GM18868 (cell line): Measurements from ENCODE around the gene FGF3.

Experiments used
- ATAC-seq: cut with Tn5 transposase; IDR thresholded peaks from one replicate; pipeline ENCODE4 v1.9.1; 2021; ENCODE audit warnings: mild to moderate bottlenecking, moderate library complexity; ENCODE audit not compliant: unreplicated experiment

FGF3 gene

DNA sequence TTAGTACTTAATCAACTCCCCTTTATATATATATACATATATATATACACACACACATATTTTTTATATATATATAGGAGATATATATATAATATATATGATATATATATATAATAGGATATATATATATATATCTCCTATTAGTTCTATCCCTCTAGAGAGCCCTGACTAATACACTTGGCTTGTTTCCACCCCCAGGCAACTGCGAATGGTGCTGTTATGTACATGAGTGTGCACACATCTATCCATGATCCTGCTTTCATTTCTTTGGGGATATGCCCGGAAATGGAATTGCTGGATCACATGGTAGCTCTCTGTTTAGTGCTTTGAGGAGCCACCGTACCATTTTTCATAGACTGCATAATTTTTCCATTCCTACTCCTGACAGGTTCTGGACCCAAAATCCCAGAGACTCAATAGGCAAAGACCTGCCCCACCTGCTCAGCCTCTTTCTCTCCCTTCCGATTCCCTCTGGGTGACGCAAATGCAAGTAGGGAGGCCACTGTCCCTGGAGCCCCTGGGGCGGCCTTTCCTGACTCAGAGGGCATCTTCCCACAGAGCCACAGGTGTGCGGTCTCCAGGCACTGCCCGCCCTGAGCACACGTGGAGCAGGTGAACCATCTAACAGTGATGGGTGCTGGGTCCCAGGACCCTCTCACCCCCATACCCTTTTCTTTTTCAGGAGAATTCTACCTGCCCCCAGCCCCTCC, 12.0 kb downstream of the FGF3 start:
- no peak for ATAC-seq

DNA sequence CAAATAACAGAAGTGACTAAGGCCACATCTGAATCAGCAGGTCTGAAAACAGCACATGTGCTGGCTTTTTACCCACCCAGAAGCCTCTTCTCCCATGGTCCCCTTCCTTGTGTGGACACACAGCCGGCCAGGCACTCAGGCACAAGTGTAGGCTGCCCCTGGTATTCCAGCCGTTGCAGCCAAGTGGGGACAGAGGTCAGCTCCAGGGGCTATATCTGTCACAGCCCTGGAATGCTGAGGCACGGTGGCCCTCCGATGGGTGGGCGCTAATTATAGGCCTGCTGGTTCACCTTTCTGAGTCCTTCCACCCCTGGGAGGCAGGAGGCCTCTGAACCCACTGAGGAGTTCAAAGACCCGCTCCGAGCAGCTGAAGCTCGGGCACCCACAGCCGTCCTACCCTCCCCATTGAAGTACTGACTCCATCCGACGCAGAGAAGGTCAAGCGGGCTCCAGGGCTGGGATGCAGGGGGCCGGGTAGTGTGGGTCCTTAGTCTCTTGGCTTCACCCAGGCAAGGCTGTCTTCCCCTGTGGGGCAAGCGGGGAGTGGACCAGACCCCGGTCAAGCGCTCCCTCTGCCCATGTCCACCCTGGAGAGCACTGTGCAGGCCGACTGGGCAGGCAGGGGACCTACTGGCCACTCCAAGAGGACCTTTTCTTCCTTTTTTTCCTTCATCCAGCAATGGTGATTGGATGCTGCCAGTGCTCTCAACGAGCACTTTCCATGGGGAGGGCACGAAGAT, 14.3 kb downstream of the FGF3 start:
- no peak for ATAC-seq

DNA sequence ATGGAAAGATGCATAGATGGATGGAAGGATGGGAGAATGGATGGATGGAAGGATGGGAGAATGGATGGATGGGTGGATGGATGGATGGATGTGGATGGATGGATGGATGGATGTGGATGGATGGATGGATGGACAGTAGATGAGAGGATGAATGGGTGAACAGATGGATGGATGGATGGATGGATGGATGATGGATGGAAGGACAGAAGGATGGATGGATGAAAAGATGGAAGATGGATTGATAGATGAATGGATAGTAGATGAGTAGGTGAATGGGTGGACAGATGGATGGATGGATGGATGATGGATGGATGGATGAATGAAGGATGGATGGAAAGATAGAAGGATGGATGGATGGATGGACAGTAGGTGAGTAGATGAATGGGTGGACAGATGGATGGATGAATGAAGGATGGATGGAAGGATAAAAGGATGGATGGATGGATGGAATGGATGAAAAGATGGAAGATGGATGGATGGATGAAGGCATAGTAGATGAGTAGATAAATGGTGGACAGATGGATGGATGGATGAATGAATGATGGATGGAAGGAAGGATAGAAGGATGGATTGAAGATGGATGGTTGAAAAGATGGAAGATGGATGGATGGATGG, 15.5 kb downstream of the FGF3 start:
- ATAC-seq = no peak

DNA sequence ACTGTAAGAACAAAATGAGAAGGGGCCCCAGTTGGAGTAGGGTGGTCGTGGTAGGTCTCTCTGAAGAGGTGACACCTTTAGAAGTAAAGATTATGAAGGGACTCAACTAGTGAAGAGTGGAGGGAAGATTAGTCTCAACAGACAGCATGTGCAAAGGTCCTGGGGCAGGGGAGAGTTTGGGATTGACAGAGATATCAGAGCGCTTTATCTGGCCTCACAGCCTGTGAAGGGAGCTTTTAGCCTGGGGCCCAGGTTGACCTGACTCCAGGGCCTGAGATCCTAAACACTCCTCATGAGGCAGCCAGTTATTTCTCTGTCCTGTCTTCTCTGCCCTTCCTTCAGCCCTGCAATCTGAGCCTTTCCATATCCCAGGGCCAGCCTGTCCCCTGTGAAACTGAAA, 16.2 kb downstream of the FGF3 start:
- no peak for ATAC-seq

DNA sequence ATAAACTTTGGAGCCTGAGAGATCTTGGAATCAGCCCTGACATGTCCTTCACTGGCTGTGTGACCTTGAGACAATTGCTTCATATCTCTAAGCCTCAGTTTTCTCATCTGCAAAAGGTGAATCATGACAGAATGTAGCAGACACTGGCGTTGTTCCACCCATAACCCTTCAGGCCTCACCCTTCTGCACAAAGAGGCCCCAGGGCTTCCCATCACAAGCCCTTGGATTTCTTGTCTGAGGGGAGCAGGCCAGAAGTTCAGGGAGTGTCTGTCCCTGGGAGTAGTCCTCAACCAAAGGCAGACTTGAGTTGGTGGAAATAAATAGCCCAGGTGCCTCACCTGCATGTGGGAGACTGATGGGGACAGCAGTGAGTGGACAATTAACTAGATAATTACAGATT, 16.6 kb downstream of the FGF3 start:
- ATAC-seq = no peak

DNA sequence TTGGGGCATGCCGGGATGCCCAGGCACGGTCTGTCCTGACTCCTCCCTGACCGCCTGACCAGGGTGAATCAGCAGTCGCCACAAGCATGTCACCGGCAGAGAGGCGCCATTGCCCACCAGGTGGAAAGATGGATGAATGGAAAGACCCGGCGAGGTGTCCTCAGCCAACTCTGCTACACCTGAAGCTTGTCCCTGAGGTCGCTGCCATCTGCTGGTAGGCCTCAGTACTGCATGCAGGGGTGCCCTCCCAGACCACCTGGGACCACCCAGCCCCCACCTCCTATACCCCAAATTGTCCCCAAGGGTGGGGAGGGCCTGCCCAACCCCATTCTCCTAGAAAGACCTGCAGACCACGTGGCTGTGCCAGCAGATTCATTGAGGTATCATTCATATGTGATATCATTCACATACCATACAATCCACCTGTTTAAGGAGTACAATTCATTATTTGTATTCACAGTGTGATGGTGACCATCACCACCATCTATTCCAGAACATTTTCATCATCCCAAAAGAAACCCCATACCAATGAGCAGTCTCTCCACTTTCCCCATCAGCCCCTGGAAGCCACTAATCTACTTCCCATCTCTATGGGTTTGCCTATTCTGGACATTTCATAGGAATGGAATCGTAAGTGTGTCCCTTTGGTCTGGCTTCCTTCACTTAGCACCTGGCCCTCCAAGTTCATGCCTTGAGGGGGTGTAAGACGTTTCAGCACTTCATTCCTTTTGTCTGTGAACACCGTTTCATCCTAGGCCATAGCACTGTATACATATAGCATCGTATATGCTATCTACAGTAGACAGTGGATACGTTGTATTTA, 17.5 kb downstream of the FGF3 start:
- no peak for ATAC-seq

DNA sequence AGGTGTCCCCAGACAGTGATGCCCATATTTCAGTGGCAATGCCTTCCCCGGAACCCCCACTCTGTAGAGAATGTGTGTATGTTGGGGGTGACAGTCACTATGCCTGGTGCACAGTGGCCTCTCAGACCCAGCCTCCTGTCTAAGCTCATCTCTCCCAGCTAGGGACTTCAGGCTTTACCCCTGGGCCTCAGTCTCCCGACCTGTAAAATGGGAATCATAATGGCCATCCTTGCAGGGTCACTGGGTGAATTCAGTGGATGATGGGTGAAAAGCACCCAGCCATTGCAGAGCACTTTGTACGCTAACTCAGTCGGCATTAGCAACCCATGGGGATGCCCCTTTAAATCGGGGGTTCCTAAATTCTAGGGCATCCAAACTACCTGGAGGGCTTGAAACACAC, 18.9 kb downstream of the FGF3 start:
- no peak for ATAC-seq

DNA sequence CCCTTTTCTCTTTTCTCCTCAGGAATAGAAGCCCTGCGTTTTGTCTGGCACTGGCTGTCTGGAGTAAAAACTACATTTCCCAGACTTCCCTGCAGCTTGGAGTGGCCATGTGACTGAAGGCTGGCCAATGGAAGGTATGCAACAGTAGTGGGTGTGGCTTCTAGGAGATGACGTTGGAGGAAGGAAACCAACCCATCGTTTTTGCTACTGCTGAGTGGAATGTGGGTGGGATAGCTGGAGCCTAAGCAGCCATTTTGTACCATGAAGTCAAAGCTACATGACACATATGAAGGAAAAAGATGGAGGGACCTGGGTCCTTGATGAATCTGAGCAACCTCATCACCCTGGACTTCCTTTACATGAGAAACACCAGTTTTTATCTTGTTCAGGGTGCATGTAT, 19.6 kb downstream of the FGF3 start:
- no peak for ATAC-seq

DNA sequence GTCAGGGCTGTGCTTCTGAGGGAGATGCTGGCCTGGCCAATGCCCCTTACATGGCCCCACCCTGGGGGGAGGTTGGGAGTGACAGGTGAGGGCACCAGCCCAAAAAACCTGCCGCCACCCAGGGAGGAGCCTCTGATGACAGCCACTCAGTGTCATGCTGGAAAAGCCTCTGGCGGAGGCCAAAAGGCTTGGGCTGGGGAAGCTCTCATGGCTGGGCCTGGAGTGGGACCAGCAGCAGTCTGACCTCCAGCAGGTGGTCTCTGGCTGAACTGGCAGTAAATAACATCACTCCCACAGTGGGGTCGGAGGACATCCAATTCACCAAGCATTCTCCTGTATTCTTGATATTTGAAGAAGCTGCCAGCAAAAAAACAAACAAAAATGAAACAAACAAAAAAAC, 20.1 kb downstream of the FGF3 start:
- no peak for ATAC-seq

DNA sequence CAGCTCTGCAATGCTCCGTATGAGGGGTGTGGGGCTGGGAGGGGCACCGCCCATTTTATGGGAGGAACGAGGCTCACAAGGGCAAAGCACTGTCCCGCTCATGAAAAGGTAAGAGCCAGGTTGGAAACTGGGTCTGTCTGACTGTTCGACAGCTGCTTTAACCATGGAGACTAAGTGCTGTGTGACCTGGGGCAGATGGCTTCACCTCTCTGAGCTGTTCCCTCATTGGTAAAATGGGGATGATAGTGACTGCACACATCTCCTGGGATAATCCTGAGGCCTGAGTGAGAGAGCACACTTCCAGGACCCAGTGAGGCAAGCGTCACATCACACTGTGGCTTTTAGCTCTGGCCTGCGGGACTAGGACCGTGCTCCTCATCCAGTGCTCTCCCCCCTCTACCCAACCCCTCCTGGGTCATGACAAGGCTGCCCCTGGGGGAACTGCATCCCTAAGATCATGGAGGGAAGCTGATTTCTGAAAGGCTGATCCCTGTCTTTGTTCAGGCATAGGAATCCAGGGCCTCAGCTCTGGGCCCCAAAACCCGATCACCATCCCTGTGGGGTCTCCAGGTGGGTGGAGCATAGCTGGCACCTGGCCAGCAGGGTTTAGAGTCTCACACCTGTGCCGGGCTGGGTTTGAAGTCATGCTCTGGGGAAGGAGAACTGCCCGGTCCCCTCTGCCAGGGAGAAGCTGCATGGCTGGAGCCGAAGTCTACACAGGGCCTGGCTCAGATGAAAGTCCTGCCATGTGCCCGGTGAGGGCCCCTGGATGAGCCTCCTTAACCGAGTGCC, 21.3 kb downstream of the FGF3 start:
- no peak for ATAC-seq

DNA sequence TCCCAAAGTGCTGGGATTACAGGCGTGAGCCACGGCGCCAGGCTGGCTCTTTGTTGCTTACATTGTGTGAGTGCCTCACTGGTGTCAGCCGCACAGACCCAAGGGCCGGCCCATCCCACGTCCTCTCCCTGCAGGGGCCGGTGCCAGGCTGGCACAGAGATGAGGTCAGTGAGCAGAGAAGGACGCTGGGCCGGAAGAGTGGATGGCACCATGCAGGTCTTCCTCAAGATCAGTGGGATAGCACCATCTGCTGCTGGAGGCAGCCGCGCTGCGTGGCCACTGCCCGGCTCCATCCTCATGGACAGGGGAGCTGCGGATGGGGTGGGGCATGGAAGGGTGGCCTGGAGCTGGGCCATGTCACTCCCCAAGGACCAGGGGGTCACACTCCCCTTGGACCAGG, 22.1 kb downstream of the FGF3 start:
- no peak for ATAC-seq

DNA sequence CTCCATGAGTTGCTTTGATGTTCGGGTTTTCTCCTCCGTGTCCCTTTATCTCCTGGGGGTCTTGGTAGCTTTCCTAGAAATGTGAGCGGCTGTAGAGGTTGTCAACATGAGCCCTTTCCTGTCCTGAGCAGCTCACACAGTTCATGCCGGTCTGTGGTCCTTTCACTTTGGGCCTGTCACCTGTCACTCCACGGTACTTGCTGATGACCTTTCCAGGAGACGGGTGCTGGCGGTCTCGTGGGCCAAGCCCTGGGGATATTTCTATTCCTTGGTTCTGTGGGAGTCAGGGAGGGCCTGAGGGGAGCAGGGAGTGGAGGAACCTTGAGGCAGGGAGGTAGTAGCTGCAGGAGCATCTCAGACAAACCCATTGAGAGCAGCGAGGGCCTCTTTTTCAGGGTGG, 23.2 kb downstream of the FGF3 start:
- ATAC-seq = no peak

DNA sequence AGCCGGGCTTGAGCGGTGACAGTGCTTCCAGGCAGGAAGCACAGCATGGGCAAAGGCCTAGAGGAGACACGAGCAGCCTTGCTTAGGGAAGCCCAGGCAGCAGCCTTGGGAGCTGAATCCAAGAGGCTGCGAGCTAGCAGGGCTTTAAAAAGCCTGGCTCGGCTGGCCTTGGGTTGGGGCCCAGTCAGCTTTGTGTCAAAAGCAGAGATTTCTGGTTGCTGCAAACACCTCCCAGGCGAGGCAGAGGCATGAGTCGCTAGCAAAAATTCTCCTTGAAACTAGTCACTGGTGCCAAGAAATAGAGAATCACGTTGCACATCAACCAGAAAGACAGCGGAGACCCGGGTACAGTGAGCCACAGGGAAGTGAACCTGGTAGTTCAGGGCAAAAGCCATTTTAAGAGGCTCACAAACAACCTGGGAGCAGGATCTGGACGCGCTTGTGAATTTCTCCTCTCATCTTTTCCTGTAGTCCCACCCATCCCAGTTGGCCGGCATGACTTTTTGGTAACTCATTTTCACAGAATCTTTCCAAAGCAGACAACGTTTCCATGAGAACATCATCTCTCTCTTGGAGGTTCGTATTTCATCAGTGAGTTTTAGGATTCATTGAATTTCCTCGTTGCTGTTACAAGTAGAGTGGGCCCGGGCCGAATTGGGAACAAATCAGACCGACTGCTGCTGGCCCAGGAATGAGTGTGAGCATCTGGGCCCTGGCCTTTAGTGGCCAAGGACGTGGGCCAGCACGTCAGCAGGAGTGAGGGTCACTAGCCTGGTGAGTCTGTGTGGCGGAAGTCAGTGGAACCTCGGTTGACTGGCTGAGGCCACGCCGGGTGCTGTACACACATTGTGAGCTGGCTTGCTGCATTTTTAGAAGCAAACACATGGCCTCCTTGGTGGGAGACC, 27.7 kb downstream of the FGF3 start:
- no peak for ATAC-seq

DNA sequence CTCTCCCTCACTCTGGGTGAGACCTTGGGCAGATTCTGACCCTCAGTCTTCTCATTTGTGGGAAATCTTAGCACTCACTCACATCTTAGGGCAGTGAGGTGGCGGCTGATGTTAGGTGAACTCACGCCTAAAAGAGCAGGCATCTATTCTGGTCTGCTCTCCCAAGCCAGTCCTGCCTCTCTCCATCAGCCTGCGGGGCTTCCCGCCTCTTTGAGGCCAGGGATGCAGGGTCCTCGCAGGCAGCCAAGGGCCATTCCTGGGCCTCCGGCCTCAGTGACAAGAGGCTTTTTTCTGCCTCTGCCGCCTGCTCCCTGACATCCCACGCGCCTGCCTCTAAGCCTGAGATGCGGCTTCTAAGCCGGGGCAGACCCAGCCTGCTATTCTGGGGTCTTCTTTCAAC, 30.3 kb downstream of the FGF3 start:
- ATAC-seq = no peak

DNA sequence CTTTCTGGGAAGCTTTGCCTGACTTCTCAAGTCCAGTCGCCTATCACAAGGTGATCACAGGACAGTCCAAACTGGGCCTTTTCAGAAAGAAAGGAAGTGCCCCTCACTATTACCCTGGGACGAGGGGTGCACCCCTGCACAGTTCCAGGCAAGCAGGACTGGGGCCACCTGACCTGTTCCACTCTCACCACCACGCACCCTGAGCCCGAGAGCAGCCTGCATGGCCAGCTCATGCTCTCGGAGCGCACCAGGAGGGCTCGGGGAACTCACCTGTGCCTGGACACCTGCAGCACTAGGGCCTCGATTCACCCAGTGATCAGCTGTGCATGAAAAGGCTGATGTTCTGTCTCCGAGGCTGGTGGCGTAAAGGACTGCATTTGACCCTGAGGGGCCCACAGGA, 31.3 kb downstream of the FGF3 start:
- ATAC-seq = no peak

DNA sequence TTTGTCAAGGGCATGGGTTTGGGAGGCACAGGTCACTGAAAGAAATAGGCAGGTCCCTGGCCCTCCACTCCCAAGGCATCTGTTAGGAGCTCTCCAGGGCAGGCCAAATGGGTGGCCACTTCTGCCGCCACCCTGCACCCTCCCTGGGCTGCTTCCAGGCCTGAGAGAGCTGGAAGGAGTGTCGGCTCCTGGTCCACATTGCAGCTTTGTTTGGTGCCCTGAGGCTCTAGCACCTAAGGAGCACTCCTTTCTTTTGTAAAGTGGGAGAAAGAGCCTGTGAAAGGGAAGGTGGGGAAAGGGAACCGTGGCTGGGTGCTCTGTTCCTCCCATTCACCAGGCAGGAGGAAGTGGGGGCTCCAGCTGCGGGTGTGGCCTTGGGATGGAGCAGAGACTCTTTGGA, 31.8 kb downstream of the FGF3 start:
- ATAC-seq = no peak

DNA sequence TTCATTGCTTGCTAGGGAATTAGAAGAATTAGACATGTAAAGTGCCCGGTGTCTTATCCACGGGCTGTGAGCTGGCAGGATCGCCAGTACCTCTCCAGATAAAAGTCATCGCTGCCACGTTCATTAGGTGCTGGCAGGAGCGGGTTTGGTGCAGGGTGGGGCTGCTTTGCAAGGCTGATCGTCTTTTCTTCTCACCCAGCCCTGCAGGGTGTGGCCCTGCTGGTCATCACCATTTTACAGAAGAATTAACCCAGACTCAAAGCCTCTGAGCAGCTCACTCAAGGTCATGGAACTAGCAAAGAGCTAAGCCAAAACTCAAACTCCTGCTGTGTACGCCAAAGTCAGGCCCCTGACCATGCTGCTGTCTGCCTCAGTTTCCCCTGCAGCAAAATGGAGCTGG, 38.0 kb downstream of the FGF3 start:
- no peak for ATAC-seq

DNA sequence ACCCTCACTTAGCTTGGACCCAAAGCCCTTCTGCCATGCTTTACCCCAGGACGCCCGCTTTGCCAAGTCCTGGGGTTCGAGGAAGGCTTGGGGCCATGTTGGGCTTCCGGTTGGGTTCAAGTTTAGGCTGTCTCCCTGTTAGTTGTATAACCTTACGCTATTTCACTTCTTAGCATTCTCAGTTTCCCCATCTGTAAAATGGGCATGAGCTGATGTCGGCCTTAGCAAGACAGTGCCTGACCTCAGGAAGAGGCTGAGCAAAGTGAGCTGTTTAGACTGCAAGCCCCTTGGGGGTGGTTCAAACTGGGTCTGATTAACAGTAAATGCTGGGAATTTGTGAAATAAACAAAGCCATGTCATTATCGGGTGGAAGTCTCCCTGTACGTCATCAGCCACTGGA, 40.8 kb downstream of the FGF3 start:
- no peak for ATAC-seq

DNA sequence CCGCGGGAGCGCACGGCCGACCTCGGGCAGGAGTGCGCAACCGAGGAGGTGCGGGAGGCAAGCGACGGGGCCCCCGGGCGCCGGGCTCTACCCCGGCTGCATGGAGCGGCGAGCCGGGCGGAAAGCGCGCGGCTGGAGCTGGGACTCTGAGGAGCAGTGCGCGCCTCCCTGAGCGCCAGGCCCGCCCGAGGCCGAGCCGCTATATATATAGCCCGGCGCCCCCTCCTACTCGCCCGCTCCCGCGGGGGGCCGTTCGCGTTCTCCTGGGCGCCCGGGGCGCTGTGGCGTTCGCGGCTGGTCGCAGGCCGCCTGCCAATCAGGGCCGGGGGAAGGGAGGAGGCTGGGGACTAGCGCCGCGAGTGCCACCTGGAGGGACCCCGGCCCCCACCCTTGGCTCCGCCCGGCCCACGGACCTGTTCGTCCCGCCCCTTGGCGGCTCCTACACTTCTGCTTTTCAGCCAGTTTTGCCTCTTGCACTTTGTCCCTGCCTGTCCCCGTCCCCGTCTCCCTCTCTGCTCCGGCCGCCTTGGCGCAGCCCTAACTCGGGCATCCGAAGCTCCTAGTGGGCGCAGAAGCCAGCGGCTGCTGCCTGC, 44.0 kb downstream of the FGF3 start, which contains the start of gene FGF4:
Gene FGF4, minus strand, starts transcription at position 179 of the 593 bp plus-strand sequence. CDS start 257 bp downstream, outside the sequence.
- ATAC-seq = no peak
